CD4-positive, alpha-beta T cell (primary cell): Measurements from ENCODE around the gene AKR1E2. TPM values are rescaled to one million over a fixed set of nuclear protein-coding genes. Genes with fewer than 3 reads are reported as not detected.

Source experiments
- ATAC-seq: fragments of 200-7000 bp; cut with Tn5 transposase; one replicate; pipeline ENCODE4 v1.10.0; 2022; ENCODE audit warnings: mild to moderate bottlenecking; ENCODE audit not compliant: poor library complexity
- CTCF ChIA-PET: fragments of 350-600 bp; sonication (Branson Sonifier 250); formaldehyde crosslinking; loops from one replicate; lab custom pipeline; 2021; ENCODE audit warnings: antibody characterized with exemption, inconsistent platforms; lab: Charles Lee
- POLR2A ChIA-PET: fragments of 350-600 bp; sonication (Branson Sonifier 250); formaldehyde crosslinking; loops from one replicate; lab custom pipeline; 2021; ENCODE audit warnings: antibody characterized with exemption, inconsistent platforms; lab: Charles Lee
- DNase-seq, 14 experiments: peaks; one replicate each; pipeline ENCODE4 v3.0.0-alpha.2; 2013 to 2020; ENCODE audit warnings: mixed read lengths in 2 of 14
- H3K27ac ChIP-seq, 2 donors: one replicate each; pipeline versions ENCODE4 v1.5.1 to v1.7.0; 2013; ENCODE audit warnings: low read length in 2 of 2, low read depth in 1 of 2, mild to moderate bottlenecking in 1 of 2
- H3K27me3 ChIP-seq, 2 experiments: 1 replicate in 1 of 2; 2 replicates in 1 of 2; pipeline versions ENCODE4 v1.6.1 to v1.7.0; 2013; ENCODE audit warnings: low read length in 2 of 2, control low read depth in 1 of 2, mild to moderate bottlenecking in 1 of 2, moderate library complexity in 1 of 2; ENCODE audit not compliant: insufficient read depth in 2 of 2, control insufficient read depth in 1 of 2
- H3K36me3 ChIP-seq: one replicate; pipeline ENCODE4 v1.6.1; 2013; ENCODE audit warnings: low read length, control low read depth; ENCODE audit not compliant: insufficient read depth
- H3K4me1 ChIP-seq: one replicate; pipeline ENCODE4 v1.6.1; 2013; ENCODE audit warnings: low read length, control low read depth; ENCODE audit not compliant: insufficient read depth
- H3K4me3 ChIP-seq: one replicate; pipeline ENCODE4 v1.5.1; 2013; ENCODE audit warnings: mild to moderate bottlenecking, low read length, moderate library complexity
- H3K9me3 ChIP-seq, 2 experiments: 1 replicate in 1 of 2; 2 replicates in 1 of 2; pipeline versions ENCODE4 v1.6.1 to v1.7.0; 2013; ENCODE audit warnings: low read length in 2 of 2, mild to moderate bottlenecking in 2 of 2, control low read depth in 1 of 2, moderate library complexity in 1 of 2; ENCODE audit not compliant: control insufficient read depth in 1 of 2, insufficient read depth in 1 of 2
- H3K27ac Mint-ChIP-seq: one replicate; pipeline ENCODE4 v1.8.0; 2020; ENCODE audit warnings: mixed read lengths
- H3K27me3 Mint-ChIP-seq: one replicate; pipeline ENCODE4 v1.8.0; 2021; ENCODE audit warnings: mixed read lengths
- H3K36me3 Mint-ChIP-seq: one replicate; pipeline ENCODE4 v1.8.0; 2021; ENCODE audit warnings: low read depth, mixed read lengths
- H3K4me1 Mint-ChIP-seq: one replicate; pipeline ENCODE4 v1.8.0; 2021; ENCODE audit warnings: low read depth, mixed read lengths
- H3K4me3 Mint-ChIP-seq: one replicate; pipeline ENCODE4 v1.8.0; 2020; ENCODE audit warnings: mild to moderate bottlenecking, mixed read lengths
- H3K9me3 Mint-ChIP-seq: one replicate; pipeline ENCODE4 v1.8.0; 2020; ENCODE audit warnings: mixed read lengths
- intact Hi-C, 2 experiments: fragments of 100-400 bp; cut with DNase I in 1 of 2; cut with micrococcal nuclease in 1 of 2; formaldehyde crosslinking; loops; one replicate each; pipeline versions ENCODE4 v1.15.1 to v1.9.0; 2023 to 2025; cut with DNase I, micrococcal nuclease
- total RNA-seq, 174 experiments: library from RNA in 2 of 174; stranded (reverse) in 2 of 174; gene quantifications; one replicate each; pipeline ENCODE4 v1.2.3 and lab custom pipeline; 2021 to 2026
- TF ChIP-seq, protein P1 (sequence below): fragments of 200-600 bp; IDR thresholded peaks from one replicate; pipeline ENCODE4 v1.8.0; 2022; ENCODE audit warnings: antibody characterized with exemption, mild to moderate bottlenecking

The AKR1E2 gene
- total RNA-seq, 2 experiments from 2014 or later = 26.0 to 30.4 TPM

DNA sequence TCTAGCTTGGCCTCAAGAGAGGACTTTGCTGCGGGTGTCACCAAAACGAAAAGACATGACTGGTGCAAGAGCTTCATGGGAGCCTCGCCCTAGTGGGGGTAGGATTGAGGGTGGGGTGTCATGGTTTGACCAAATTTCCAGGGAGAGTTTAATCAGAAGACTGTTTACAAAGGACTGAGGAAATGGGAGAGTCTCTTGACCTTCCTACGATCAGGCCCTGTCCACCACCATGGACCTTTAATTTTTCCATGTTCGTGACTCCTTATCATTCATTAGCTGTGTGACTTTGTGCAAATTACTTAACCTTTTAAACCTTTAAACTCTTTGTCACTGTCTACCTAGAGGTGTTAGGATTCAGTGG lies 23.0 kb downstream of the AKR1E2 start:
- peaks cover 20% of the 10 kb centered on the region for H3K36me3 Mint-ChIP-seq
- H3K27ac Mint-ChIP-seq = peak overlapping the region; percentile 45
- peaks cover 9% of the 10 kb centered on the region for H3K4me1 ChIP-seq
- CTCF ChIA-PET = interaction anchor here (0.5 to 2.3 kb wide), 33 partner anchors 12 to 1232 kb away, joined by 3 to 28 read pairs (median 5); partner anchors contain the start of genes AKR1C3 and AKR1E2
- no peak overlapping the region for H3K4me3 Mint-ChIP-seq
- H3K36me3 ChIP-seq = no peaks in the 10 kb centered on the region
- intact Hi-C loops = loop anchor here (1.0 to 5.0 kb wide), 9 partner anchors 32 to 1688 kb away; partner anchors contain the start of gene AKR1C3 (in 1 of the 2)
- no peak overlapping the region for H3K27ac ChIP-seq
- ATAC-seq (no peak), DNase-seq (no peak)
- H3K9me3 ChIP-seq = no peaks in the 10 kb centered on the region
- no peaks in the 10 kb centered on the region for H3K9me3 Mint-ChIP-seq
- POLR2A ChIA-PET = interaction anchor here (1.2 to 1.7 kb wide), 2 partner anchors 13 to 23 kb away, joined by 5 read pairs; partner anchors contain the start of gene AKR1E2
- TF ChIP-seq, protein P1, sequence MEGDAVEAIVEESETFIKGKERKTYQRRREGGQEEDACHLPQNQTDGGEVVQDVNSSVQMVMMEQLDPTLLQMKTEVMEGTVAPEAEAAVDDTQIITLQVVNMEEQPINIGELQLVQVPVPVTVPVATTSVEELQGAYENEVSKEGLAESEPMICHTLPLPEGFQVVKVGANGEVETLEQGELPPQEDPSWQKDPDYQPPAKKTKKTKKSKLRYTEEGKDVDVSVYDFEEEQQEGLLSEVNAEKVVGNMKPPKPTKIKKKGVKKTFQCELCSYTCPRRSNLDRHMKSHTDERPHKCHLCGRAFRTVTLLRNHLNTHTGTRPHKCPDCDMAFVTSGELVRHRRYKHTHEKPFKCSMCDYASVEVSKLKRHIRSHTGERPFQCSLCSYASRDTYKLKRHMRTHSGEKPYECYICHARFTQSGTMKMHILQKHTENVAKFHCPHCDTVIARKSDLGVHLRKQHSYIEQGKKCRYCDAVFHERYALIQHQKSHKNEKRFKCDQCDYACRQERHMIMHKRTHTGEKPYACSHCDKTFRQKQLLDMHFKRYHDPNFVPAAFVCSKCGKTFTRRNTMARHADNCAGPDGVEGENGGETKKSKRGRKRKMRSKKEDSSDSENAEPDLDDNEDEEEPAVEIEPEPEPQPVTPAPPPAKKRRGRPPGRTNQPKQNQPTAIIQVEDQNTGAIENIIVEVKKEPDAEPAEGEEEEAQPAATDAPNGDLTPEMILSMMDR = no peak
- peaks cover 8% of the 10 kb centered on the region for H3K4me1 Mint-ChIP-seq
- no peak overlapping the region for H3K4me3 ChIP-seq
- no peaks in the 10 kb centered on the region for H3K27me3 ChIP-seq
- no peaks in the 10 kb centered on the region for H3K27me3 Mint-ChIP-seq

GRCh38 chr10:4849555-4850242 lies 23.7 kb downstream of the AKR1E2 start:
- POLR2A ChIA-PET = interaction anchor here (0.8 to 1.7 kb wide), 4 partner anchors 14 to 697 kb away, joined by 3 to 6 read pairs (median 5); partner anchors contain the start of gene AKR1E2
- Histone ChIP-seq H3K9me3 (no peaks in the 10 kb centered on the region), H3K27me3 (no peaks in the 10 kb centered on the region), H3K27ac (no peak overlapping the region), H3K36me3 (no peaks in the 10 kb centered on the region), H3K4me1 (peaks cover 9% of the 10 kb centered on the region), H3K4me3 (no peak overlapping the region)
- Mint-ChIP-seq H3K36me3 (peaks cover 15% of the 10 kb centered on the region), H3K9me3 (no peaks in the 10 kb centered on the region), H3K4me1 (peaks cover 8% of the 10 kb centered on the region), H3K27ac (peak overlapping the region; percentile 45), H3K27me3 (no peaks in the 10 kb centered on the region), H3K4me3 (no peak overlapping the region)
- intact Hi-C loops = loop anchor here (1.0 to 10.0 kb wide), 11 partner anchors 33 to 1688 kb away; partner anchors contain the start of gene AKR1C3 (in 2 of the 2)
- CTCF ChIA-PET = interaction anchor here (0.6 to 2.3 kb wide), 32 partner anchors 11 to 780 kb away, joined by 3 to 28 read pairs (median 5); partner anchors contain the start of genes AKR1C3 and AKR1E2
- ATAC-seq (peak; percentile 95), DNase-seq (peak; percentile 75 to 93 (median 82))
- TF ChIP-seq, protein P1 = peak; percentile 97

DNA sequence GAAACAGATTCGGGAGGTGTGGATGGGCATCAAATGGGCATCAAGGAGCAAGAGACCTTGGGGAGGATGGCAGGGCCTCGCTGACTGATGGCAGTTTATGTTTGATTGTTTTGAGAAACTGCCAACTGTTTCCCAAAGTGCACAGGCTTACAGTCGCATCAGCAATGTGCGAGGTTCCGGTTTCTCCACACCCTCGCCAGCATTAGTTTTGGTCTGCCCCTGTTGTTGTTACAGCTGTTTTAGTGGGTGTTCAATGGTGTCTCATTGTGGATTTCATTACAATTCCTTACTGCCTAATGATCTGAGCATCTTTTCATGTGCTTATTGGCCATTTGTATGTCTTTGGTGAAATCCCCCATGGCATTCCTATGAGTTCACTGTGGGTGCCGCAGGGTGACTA lies 24.4 kb downstream of the AKR1E2 start:
- no peak for DNase-seq
- H3K27ac ChIP-seq = no peak overlapping the region
- ChIA-PET CTCF (interaction anchor here (1.1 to 2.3 kb wide), 16 partner anchors 10 to 772 kb away, joined by 3 to 28 read pairs (median 5); no protein-coding TSS in a partner anchor), POLR2A (interaction anchor here (1.2 to 1.7 kb wide), 3 partner anchors 14 to 584 kb away, joined by 5 to 6 read pairs (median 5); partner anchors contain the start of gene AKR1E2)
- Mint-ChIP-seq H3K4me3 (no peak overlapping the region), H3K36me3 (peaks cover 15% of the 10 kb centered on the region), H3K27ac (no peak overlapping the region), H3K27me3 (no peaks in the 10 kb centered on the region), H3K4me1 (peaks cover 8% of the 10 kb centered on the region), H3K9me3 (no peaks in the 10 kb centered on the region)
- intact Hi-C loops = loop anchor here in 1 of 2 experiments (1.0 to 10.0 kb wide), 3 partner anchors 244 to 1024 kb away; partner anchors contain the start of gene AKR1C3
- H3K36me3 ChIP-seq = no peaks in the 10 kb centered on the region
- ATAC-seq = no peak
- TF ChIP-seq, protein P1 = no peak
- no peaks in the 10 kb centered on the region for H3K27me3 ChIP-seq
- no peak overlapping the region for H3K4me3 ChIP-seq
- H3K9me3 ChIP-seq = no peaks in the 10 kb centered on the region
- peaks cover 9% of the 10 kb centered on the region for H3K4me1 ChIP-seq
